Endothelial cell of hepatic sinusoid (primary cell): ENCODE results near the gene SRR.
"Not testable (repeated sequence)": the region's sequence is repeated elsewhere in the genome, so short reads cannot be mapped to it uniquely, and the experiment has no call there.

Experiments used
- in situ Hi-C: cut with HindIII; loops from 2 replicates; pipeline ENCODE4 v1.10.0; 2017; ENCODE audit warnings: low sequenced_read_pairs

Gene SRR

DNA sequence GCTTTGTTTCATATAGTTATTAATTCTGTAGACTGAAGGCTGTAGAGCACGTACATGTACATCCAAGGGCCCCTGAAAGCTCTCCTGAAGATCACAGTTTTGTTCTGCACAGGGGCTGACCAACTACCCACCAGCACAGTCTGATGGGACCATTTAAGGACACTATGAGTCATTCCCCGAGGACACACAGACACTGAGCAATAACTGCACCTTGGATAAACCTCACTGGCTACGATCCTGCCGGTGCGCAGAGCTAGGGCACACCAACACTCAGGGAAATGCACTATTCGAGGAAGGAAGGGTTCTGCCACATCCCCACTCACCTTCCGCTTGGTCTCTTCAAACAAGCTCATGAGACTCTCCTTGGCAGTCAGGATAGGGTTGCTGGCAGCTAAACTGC is 20.4 kb upstream of the SRR start:
- in situ Hi-C loops: no loop called here

- in situ Hi-C loops: no loop called here
These were observed 13.8 kb upstream of the SRR start for GRCh38 chr17:2289878-2290478.

DNA sequence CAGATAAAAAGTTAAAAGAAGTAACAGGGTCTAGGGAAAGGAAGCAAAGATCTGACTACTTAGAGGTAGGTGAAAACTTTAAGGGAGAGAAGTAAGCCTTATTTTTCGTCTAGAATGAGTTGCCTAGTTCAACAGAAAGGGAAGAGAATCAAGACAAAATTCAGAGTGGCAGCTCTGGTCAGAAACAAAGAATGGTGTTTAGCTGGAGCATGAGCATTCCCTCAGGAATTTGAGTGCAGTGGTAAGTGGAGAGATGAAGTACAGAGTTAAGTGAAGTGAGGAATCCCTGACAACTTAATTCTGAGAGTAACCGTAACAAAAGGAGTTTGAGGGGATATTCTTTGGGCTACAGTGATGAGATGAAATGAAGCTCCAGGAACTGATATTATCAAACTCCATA is 11.7 kb upstream of the SRR start:
- in situ Hi-C loops: no loop called here

DNA sequence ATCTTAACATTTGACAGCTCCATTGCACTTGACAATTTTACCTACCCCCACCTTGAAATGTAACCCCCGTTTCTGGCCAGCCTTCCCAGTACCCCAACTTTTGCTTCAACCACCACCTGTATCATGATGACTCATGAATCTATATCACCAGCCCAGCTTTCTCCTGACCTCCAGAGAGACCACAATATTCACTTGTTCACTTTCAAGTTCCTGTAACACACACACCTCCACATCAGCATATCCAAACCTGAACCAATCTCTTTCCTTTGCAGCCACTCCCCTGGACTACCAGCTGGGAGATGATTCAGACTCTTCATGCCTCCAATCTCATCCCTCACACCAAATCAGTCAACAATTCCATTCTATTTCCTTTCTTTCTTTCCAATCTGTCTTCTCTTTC is 8.2 kb upstream of the SRR start:
- in situ Hi-C loops: no loop called here

- in situ Hi-C loops: no loop called here
These were observed 6.7 kb upstream of the SRR start for GRCh38 chr17:2297023-2297422.

DNA sequence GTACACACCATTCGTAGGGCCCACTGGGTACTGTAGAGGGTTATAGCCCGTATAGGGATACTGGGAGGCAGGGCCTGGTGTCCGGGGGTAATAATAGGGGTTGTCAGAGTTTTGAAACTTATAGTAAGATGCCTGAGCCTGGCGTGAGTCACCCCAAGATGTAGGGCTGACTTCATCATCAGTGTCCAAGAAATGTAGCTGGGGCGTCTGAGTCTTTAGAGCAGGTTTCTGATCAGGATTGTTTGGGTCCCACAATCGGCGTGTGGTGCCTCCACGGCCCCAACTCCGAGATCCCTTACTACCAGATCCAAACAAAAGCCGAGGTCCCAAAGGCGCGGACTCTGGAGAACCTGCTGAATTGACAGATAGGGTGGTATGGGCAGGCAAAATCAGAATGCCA is 4.6 kb upstream of the SRR start:
- in situ Hi-C loops: no loop called here

- in situ Hi-C loops: no loop called here
These were observed 4.0 kb upstream of the SRR start for GRCh38 chr17:2299756-2300155.

DNA sequence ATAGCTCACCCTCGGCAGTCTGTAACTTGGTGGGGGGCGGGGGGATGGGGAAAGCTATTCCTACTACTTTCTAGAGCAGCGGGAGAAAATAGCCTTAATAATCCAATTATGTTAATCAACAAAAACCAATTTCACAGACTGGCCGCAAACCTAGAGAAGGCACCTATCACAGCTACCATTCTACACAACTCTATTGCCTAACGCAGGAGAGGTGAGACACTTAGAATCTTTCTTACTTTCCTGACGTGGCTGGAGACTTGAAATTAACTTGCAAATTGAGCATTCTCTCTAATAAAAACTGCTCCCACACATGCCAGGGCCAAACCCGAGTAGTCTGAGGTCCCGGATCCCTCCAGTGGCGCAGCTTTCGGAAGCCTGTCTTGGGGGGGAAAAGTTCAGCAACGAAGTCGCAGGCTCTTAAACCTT is 959 bp upstream of the SRR start:
- in situ Hi-C loops: no loop called here

- in situ Hi-C loops: no loop called here
These were observed 1.2 kb downstream of the SRR start for GRCh38 chr17:2304931-2305330.

- in situ Hi-C loops: no loop called here
These were observed 5.8 kb downstream of the SRR start for GRCh38 chr17:2309338-2310154.

GRCh38 chr17:2312736-2313135 is 9.0 kb downstream of the SRR start:
- in situ Hi-C loops: no loop called here

DNA sequence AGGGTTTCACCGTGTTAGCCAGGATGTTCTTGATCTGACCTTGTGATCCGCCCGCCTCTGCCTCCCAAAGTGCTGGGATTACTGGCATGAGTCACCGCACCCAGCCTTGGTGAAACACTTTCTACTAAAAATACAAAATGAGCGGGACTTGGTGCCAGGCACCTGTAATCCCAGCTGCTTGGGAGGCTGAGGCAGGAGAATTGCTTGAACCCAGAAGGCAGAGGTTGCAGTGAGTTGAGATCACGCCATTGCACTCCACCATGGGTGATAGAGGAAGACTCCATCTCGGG is 13.1 kb downstream of the SRR start:
- in situ Hi-C loops: not testable (repeated sequence)

DNA sequence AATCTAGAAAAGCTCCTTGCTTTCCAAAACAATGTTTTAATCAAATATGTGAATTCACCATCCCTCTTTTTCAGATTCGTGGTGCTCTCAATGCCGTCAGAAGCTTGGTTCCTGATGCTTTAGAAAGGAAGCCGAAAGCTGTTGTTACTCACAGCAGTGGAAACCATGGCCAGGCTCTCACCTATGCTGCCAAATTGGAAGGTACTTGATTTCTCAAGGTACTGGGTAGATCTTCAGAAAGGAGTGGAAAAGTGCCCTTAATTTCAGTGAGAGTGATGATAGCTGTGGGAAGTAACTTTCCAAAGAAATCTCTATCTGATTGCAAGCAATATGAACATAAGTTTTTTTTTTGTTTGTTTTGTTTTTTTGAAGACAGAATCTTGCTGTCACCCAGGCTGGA is 14.0 kb downstream of the SRR start:
- in situ Hi-C loops: no loop called here

- in situ Hi-C loops: no loop called here
These were observed 15.3 kb downstream of the SRR start for GRCh38 chr17:2319051-2319450.

- in situ Hi-C loops: no loop called here
These were observed 17.6 kb downstream of the SRR start for GRCh38 chr17:2321399-2321798.

DNA sequence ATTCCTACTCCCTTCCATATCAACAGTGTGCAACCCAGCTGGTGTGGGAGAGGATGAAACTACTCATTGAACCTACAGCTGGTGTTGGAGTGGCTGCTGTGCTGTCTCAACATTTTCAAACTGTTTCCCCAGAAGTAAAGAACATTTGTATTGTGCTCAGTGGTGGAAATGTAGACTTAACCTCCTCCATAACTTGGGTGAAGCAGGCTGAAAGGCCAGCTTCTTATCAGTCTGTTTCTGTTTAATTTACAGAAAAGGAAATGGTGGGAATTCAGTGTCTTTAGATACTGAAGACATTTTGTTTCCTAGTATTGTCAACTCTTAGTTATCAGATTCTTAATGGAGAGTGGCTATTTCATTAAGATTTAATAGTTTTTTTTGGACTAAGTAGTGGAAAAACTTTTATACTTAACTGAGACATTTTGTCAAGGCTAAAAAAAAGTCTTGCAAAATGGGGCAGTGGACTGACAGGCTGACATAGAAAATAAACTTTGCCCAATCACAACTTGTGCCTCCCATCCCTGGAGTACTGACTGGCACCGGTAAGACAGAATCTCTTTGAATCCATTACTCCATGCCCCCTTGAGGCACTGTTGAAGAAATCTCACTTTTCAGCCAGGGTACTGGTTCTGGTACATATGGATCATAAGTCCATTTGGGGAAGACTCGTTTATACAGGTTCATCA is 20.0 kb downstream of the SRR start:
- in situ Hi-C loops: no loop called here

DNA sequence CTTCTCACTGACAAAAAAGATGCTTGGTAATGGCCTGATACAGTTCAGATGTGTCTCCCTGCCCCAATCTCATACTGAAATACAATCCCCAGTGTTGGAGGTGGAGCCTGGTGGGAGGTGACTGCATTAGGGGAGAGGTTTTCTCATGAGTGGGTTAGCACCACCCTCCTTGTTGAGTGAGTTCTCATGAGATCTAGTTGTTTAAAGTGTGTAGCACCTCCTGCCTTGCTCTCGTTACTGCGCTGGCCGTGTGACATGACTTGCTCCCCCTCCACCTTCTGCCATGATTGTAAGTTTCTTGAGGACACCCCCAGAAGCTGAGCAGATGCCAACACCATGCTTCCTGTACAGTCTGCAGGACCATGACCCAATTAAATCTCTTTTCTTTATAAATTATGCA is 27.6 kb downstream of the SRR start:
- in situ Hi-C loops: no loop called here

DNA sequence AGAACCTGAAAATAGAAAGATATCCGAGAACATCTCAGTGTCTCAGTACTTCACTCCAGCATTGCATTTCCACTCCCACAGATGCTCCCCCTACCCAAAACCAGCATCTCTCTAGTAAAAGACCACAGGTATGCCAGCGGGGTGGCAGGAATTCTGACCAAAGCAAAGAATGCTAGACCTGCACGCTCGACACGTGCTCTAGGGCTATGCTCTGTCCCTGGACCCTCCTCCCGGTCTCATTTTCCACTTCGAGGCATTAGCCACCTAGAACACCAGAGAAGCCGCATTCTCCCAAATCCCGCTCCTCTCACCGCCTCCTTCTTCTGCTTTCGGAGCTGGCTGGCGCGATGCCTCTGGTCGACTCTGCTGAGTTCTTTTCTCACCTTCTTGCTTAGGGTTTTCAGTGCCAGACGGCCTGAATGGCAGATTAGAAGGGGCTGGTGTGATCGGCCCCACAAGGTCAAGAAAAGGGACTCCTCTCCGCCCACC is 32.0 kb downstream of the SRR start:
- in situ Hi-C loops: no loop called here

DNA sequence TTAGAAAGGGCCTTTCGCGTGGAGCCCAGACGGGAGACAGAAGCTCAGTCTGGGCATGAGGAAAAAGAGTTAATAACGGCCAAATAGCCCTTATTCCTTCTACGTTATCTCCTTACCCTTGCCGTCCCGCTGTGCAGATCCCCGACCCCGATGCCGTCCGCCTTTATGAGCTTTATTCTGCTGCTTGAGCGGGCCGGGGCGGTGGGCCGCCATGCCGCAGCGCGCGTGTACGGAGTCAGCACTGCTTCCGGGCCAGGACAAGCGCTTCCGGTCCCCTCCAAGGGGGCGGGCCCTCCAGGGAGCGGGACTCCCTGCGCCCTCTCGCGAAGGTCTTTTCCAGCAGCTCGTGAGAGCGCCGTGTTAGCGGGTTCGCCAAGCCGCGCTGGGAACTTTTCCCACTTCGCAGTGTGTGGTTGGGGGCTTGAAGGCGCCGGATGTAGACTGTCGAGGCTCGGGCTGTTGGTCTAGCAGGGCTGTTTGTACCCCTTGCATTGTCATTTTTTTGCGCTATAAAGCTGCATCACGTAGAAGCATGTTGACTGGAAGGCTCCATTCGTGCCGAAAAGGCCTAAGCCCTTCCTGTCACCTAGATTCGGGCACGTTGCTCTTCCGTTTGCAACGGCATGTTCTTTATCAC is 32.6 kb downstream of the SRR start, which contains the start of gene TSR1:
TSS of gene TSR1 (minus strand) at position 243 of the 637 bp plus-strand sequence. CDS start at position 213, 30 bp downstream.
- in situ Hi-C loops: no loop called here

DNA sequence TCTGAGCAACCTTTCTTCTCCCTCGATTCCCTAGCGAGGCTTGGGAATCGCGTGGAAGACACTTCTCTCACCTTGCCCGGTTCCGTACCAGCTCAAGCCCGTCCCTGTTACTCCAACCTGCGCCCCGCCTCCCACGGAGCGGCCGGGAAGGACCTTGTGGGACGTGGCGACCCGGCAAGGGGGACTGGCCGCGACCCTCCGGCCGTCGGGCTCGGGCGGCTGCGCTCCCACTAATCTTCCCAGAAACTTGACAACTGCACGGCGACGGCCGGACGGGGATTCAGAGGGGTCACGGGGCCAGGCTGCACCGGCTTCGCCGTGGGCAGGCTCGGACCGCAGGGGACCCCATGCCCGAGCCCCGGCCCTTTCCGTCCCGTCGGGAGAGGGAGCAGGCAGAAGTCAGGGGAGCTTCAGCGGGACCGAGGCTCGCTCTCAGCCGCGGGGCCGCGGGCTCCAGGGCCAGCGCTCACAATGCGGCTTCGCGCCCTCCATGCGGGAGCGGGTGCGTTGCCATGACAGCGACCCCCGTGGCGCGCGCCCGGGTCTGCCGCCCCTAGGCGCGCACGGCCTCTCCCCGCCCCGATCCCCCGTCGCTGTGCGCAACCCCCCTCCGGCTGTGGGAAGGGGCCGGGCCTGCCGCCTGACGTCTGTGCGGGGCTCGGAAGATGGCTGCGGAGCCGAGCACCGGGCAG is 33.2 kb downstream of the SRR start, which contains the start of gene SGSM2:
TSS of gene SGSM2 (plus strand) at position 650 of the 692 bp plus-strand sequence. CDS start 188 bp downstream, outside the sequence.
- in situ Hi-C loops: no loop called here
